GM12864 (cell line): ENCODE data around the gene SLK.

Source experiments
- DNase-seq: peaks from one replicate; pipeline ENCODE4 v3.0.0-alpha.2; 2011; ENCODE audit warnings: low read depth
- H3K4me3 ChIP-seq: 2 replicates; pipeline ENCODE4 v1.5.1; 2011; ENCODE audit warnings: mild to moderate bottlenecking, low read depth, low read length, control low read depth
- CTCF ChIP-seq: IDR thresholded peaks from 2 replicates; pipeline ENCODE4 v1.5.1; 2011; ENCODE audit warnings: low read depth, mild to moderate bottlenecking, moderate library complexity, low read length, control low read depth, inconsistent platforms; ENCODE audit errors: missing control alignments

SLK gene

GRCh38 chr10:104056619-104057273 is 89.8 kb downstream of the SLK start:
- DNase-seq: no peak
- no peak for TF ChIP-seq CTCF
- no peak overlapping the region for H3K4me3 ChIP-seq

GRCh38 chr10:104057717-104058116 is 90.8 kb downstream of the SLK start:
- no peak for TF ChIP-seq CTCF
- H3K4me3 ChIP-seq: no peak overlapping the region
- DNase-seq: no peak

GRCh38 chr10:104059364-104059763 is 92.4 kb downstream of the SLK start:
- DNase-seq: no peak
- no peak for TF ChIP-seq CTCF
- H3K4me3 ChIP-seq: no peak overlapping the region

GRCh38 chr10:104061196-104061595 is 94.3 kb downstream of the SLK start:
- no peak for DNase-seq
- TF ChIP-seq CTCF: no peak

GRCh38 chr10:104065748-104066147 is 98.8 kb downstream of the SLK start:
- no peak overlapping the region for H3K4me3 ChIP-seq
- no peak for TF ChIP-seq CTCF
- no peak for DNase-seq

More at GRCh38 chr10:104061196-104061595, 94.3 kb downstream of the SLK start:
- H3K4me3 ChIP-seq: no peak overlapping the region

GRCh38 chr10:104066945-104067344 is 100.0 kb downstream of the SLK start:
- TF ChIP-seq CTCF: no peak
- no peak for DNase-seq
- H3K4me3 ChIP-seq: no peak overlapping the region

- no peak overlapping the region for H3K4me3 ChIP-seq
- no peak for TF ChIP-seq CTCF
Observed at GRCh38 chr10:104067525-104067924, 100.6 kb downstream of the SLK start.

More at GRCh38 chr10:104067525-104067924, 100.6 kb downstream of the SLK start:
- no peak for DNase-seq
